Measurements from ENCODE around the gene OR56B1.

Gene OR56B1

GRCh38 chr11:5727691-5728090 is 8.6 kb upstream of the OR56B1 start:
- DNase-seq: no peak

GRCh38 chr11:5737091-5737490 is 843 bp downstream of the OR56B1 start:
- DNase-seq: no peak

- DNase-seq: no peak
Measured at GRCh38 chr11:5737670-5738392, 1.6 kb downstream of the OR56B1 start.

GRCh38 chr11:5738431-5738830 is 2.2 kb downstream of the OR56B1 start:
- DNase-seq: no peak

GRCh38 chr11:5746614-5747013 is 10.4 kb downstream of the OR56B1 start:
- DNase-seq: no peak

- no peak for DNase-seq
Measured at GRCh38 chr11:5749836-5750235, 13.6 kb downstream of the OR56B1 start.

GRCh38 chr11:5753943-5754342 is 17.7 kb downstream of the OR56B1 start, which contains the start of gene OR52N4:
OR52N4 (plus strand) TSS chr11:5754243; CDS start chr11:5754741, 498 bp downstream.
- DNase-seq: no peak

GRCh38 chr11:5767056-5767455 is 30.8 kb downstream of the OR56B1 start:
- DNase-seq: no peak

- DNase-seq: no peak
Measured at GRCh38 chr11:5783255-5783654, 47.0 kb downstream of the OR56B1 start, which contains the start of gene OR52N5. OR52N5 (minus strand) TSS chr11:5783355; CDS start chr11:5778634, 4,721 bp downstream.

All from nucleus accumbens (tissue), 56 donors.